UCSD-AML1 (cell line): Measurements from ENCODE around the gene RIPPLY2.
"Not testable (repeated sequence)": the region's sequence is repeated elsewhere in the genome, so short reads cannot be mapped to it uniquely, and the experiment has no call there.

Experiments used
- DNase-seq: peaks from one replicate; lab custom pipeline; 2025; ENCODE audit not compliant: unreplicated experiment; lab: John Stamatoyannopoulos, UW

RIPPLY2 gene

DNA sequence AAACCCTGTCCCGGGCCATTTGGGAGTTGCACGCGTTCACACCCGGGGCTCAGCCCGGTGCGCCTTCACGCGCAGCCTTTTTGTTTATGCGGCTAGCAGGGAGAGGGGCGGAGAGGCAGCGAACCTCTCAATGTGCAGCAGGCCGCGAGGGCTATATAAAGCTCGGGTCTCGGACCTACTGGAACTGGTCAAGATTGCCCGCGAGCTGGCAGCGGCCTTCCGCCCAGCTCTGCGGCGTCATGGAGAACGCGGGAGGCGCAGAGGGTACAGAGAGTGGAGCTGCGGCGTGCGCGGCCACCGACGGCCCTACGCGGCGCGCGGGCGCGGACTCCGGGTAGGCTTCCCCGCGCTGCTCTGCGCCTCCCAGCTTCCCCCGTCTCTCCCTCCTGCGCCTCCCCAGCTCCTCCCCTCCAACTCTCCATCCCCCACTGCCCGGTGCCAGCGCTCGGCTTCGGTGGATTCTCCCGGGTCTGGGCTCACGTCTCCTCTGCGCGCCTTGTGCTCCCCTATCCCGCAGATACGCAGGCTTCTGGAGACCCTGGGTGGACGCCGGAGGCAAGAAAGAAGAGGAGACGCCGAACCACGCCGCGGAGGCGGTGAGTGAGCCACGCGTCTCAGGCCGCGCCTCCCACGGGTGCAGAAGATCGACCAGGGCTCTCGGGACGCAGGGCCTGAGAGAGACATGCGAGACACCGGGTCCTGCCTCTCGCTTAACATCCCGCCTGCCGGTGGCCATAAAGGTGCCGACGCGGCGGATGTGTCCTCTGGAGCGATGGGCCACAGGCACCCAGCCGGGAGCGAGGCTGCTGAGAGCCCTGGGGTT is at the start of gene RIPPLY2:
Gene RIPPLY2, plus strand, starts transcription at position 183 of the 823 bp plus-strand sequence. Its CDS starts 57 bp downstream, at position 240.
- no peak for DNase-seq

DNA sequence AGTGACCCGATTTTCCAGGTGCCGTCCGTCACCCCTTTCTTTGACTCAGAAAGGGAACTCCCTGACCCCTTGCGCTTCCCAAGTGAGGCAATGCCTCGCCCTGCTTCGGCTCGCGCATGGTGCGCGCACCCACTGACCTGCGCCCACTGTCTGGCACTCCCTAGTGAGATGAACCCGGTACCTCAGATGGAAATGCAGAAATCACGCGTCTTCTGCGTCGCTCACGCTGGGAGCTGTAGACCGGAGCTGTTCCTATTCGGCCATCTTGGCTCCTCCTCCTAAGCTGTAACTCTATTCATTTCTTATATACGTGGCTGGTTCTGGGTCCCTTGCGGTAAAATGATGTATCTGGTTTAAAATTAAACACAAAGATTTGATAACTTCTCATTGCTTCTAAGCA is 49.7 kb upstream of the RIPPLY2 start:
- not testable (repeated sequence) for DNase-seq

- no peak for DNase-seq
These were observed 48.3 kb upstream of the RIPPLY2 start for GRCh38 chr6:83804886-83805285.

GRCh38 chr6:83808005-83808404 is 45.2 kb upstream of the RIPPLY2 start:
- no peak for DNase-seq

DNA sequence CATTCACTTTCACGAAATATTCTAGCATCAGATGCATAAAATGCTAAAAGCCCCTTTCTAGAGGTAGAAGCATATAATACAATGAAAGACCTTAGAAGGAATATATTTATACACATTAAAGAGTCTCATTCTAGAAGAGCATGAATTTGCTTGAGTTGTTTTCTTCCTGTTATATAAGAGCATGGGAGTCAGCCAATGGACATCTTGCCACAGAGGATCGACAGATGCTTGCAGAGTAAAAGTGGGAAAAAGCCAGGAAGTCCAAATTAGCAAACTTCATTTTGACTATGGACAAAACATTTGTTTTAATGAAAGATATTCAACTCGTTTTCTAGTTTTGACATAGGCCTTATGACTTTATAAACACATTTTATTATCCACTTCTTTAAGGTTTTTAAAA is 44.2 kb upstream of the RIPPLY2 start:
- DNase-seq = no peak

DNA sequence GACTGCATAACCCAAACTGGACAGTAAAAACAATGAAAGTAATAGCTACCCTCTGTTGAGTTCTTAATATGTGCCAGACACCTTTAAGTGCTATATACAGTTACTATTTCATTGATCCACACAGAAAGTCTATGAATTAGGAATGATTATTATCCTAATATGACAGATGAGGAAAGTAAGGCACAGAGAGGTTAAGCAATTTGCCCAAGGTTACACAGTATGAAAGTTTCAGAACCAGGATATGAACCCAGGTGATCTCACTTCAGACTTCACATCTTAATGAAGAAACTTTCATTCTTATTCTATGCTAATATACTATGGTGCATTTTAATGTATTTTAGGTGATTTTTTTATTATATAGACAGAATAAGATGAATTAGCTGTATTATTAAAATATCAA is 40.6 kb upstream of the RIPPLY2 start:
- no peak for DNase-seq

GRCh38 chr6:83815631-83816272 is 37.4 kb upstream of the RIPPLY2 start:
- DNase-seq = no peak

DNA sequence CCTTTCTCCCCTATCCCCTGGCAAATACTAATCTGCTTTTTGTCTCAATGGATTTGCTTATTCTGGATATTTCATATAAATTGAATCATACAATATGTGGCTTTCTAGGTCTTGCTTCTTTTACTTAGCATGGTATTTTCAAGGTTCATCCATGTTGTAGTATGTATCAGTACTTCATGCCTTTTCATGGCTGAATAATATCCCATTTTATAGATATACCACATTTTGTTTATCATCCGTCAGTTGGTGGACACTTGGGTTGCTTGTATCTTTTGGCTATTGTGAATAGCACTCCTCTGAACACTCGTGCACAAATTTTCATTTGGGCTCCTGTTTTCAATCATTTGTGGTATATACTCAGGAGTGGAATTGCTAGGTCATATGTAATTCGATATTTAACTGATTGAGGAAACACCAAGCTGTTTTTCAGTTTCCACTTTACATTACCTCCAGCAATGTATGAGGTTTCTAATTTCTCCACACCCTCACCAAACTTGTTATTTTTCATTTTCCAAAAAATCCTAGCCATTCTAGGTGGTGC is 30.5 kb upstream of the RIPPLY2 start:
- DNase-seq = no peak

DNA sequence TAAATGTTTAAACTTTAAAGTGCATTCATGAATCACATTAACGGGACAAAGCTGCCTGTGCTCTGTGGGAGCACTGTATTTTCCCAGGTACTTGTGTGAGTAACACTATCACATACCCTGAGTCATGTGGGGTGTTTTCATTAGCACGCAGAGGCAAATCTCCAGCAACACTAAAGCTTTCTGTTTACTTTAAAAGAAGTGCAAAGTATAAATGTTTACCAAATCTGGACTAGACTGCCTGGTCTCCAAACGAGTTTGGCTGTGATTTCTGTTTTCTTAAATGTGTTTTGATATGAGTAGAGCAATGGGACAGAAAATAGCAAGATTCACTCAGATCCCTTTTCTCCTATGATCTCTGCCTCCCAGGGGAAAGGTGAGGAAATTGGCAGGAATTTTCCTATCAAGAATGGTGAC is 28.8 kb upstream of the RIPPLY2 start:
- no peak for DNase-seq

GRCh38 chr6:83824831-83825230 is 28.3 kb upstream of the RIPPLY2 start:
- no peak for DNase-seq

GRCh38 chr6:83827050-83827449 is 26.1 kb upstream of the RIPPLY2 start:
- DNase-seq = no peak

DNA sequence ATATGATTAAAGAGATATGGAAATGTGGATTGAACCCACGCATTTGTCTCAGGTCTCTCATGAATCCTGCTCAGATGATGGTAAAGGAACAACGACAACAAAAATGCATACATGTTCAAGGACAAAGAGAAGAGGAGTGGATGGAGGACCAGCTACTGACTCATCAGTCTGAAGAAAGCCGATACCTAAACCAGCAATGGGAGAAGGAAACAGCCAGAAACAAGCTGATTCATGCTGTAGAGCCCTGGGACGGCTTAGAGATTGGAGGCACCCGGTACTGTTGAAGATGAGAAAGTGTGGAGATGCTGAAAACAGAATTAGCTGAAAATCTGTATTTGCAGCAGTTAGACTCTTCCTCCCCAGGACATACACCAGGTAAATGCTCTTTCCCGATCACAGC is 14.4 kb upstream of the RIPPLY2 start:
- no peak for DNase-seq

- DNase-seq = no peak
These were observed 9.0 kb upstream of the RIPPLY2 start for GRCh38 chr6:83844170-83844569.

DNA sequence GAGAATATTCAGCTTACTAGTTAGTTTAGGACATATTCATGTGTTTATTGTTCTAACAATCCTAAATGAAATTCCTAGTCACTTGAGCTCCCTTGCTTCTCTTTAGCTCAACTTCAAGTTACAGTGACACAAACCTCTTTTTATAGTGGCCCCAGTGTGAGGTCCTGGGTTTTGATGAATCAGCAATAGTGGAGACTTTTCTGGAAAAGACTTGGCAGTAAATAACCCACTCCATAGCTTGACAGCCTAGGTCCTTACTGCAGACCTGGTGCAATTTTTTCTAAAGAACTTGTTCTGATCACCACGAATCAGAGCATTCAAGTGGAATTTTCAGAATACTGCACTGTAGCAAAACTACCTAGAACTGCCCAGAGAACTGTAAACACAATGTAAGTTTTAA is 6.9 kb upstream of the RIPPLY2 start:
- DNase-seq = no peak

DNA sequence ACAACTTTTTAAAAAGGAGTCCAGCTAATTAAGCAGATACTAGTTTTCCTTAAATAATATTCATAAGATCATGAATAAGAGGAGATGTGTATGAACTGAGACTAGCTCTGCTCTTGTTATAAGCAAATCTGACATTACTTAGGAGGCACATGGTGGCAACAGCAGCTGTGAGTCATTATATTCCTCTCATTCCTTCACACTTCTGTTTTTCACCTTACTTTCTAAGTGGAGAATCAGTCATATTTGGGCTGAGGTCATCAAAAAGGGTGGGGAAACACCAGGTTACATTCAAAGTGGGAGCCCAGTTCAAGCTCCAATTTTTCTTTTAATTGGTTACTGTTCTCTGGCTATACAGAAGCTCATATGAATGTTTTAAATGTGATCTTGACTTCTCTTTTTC is 6.0 kb upstream of the RIPPLY2 start:
- no peak for DNase-seq

- DNase-seq = no peak
These were observed 4.0 kb upstream of the RIPPLY2 start for GRCh38 chr6:83849127-83849526.

DNA sequence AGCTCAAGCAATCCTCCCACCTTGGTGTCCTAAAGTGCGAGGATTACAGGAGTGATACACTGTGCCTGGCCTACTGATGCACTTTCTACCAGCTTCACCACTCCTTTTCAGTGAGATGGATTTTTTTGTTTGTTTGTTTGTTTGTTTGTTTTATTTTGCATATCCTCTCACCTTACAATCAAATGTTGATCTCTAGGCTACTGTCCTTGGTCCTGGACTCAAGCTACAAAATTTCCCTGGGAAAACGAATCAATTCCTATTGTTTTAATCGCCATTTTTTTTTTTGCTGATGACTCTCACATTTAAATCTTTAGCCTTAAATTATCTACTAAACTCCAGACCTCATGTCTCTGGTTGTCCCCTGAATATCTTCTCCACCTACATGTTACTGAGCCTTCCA is 3.5 kb upstream of the RIPPLY2 start:
- DNase-seq = no peak

- no peak for DNase-seq
These were observed 507 bp upstream of the RIPPLY2 start for GRCh38 chr6:83852528-83853177.

DNA sequence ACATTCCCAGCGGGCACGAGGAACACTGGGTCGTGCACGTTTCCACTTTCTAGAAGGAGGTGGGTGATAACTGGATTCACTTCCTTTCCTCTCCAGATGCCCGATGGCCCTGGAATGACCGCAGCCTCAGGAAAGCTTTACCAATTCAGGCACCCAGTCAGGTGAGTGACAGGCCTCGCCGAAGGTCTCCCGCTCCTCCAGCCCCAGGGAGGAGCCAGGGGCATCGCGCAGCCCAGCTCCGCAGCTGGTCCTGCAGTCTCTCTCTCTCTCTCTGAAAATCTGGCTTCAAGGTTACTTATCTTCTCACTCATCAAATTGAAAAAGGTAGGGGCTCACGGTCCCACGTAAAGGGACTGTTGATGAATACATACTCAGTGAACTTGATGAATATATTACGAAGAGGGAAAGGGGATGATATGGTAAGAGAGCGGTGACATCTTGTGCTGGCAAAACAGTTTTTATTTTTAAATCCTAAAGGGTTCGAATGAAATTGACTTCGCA is 891 bp downstream of the RIPPLY2 start:
- no peak for DNase-seq

DNA sequence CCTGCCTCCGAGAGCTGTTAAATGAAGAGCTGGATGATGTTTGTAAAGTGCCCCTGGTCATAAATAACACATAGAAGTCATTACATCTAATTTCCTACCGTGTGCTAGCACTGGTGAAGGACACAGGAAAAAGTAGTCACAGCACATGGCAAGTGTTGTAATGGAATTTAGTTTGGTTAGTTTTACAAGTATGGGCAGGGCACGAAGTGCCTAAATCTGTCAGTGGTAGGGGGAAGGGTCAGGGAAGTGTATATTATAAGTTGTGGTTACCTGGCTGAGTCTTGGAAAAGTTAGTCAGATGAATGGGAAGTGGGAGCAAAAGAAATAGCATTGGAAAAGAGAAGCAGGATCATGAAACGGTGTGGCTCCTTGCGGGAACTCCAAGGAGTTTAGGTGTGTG is 1.6 kb downstream of the RIPPLY2 start:
- no peak for DNase-seq
